ENCODE data around the gene OR10H1.

Gene OR10H1

DNA sequence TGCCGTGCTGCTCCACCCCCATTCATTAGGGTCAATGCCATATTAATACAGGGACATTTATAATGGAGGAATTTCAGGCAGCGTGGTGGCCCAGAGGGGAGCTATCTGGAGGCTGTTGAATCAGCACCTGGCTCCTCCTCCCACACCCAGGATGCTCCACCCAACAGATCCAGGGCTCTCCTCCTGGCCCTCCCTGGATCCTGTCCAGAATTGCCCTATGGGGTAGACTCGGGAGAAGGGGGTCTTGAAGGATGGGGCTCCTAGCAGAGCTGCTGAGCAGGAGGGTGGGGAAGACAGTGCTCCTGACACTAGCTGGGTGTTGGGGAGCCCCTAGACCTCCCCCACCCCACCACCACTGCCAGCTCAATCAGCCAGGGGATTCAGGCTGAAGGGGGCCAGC, 33.3 kb downstream of the OR10H1 start:
- TF ChIP-seq ZNF585B (tag by site-specific recombination; IDR thresholded peaks at IDR 0.05) (no peak), ZNF624 (tag by site-specific recombination; IDR thresholded peaks at IDR 0.05) (no peak), ZNF155 (tag by site-specific recombination; IDR thresholded peaks at IDR 0.05) (no peak), ZNF341 (tag by site-specific recombination; IDR thresholded peaks at IDR 0.05; ENCODE audit: low read depth) (no peak), ZNF214 (tag by site-specific recombination; IDR thresholded peaks at IDR 0.05; ENCODE audit: borderline replicate concordance) (no peak), OSR2 (tag by site-specific recombination; IDR thresholded peaks at IDR 0.05) (no peak), SP3 (tag by site-specific recombination; IDR thresholded peaks at IDR 0.05) (no peak), ZNF132 (tag by site-specific recombination; IDR thresholded peaks at IDR 0.05; ENCODE audit: borderline replicate concordance) (no peak), ZNF610 (tag by site-specific recombination; IDR thresholded peaks at IDR 0.05; ENCODE audit: borderline replicate concordance) (no peak), BCL11A (tag by site-specific recombination; IDR thresholded peaks at IDR 0.05; ENCODE audit: low read depth) (no peak), OVOL3 (tag by site-specific recombination; IDR thresholded peaks at IDR 0.05) (no peak), ZNF621 (tag by site-specific recombination; IDR thresholded peaks at IDR 0.05) (no peak), ZNF202 (tag by site-specific recombination; IDR thresholded peaks at IDR 0.05; ENCODE audit: borderline replicate concordance) (no peak), HOXD13 (CRISPR knock-in tag; IDR thresholded peaks at IDR 0.05; ENCODE audit: borderline replicate concordance) (no peak), SP7 (tag by site-specific recombination; IDR thresholded peaks at IDR 0.05) (no peak), ZNF777 (tag by site-specific recombination; IDR thresholded peaks at IDR 0.05; ENCODE audit: borderline replicate concordance) (no peak), BCL11B (tag by site-specific recombination; IDR thresholded peaks at IDR 0.05; ENCODE audit: low read depth) (no peak), KLF10 (tag by site-specific recombination; IDR thresholded peaks at IDR 0.05) (no peak)
- TF ChIP-seq, protein P1, sequence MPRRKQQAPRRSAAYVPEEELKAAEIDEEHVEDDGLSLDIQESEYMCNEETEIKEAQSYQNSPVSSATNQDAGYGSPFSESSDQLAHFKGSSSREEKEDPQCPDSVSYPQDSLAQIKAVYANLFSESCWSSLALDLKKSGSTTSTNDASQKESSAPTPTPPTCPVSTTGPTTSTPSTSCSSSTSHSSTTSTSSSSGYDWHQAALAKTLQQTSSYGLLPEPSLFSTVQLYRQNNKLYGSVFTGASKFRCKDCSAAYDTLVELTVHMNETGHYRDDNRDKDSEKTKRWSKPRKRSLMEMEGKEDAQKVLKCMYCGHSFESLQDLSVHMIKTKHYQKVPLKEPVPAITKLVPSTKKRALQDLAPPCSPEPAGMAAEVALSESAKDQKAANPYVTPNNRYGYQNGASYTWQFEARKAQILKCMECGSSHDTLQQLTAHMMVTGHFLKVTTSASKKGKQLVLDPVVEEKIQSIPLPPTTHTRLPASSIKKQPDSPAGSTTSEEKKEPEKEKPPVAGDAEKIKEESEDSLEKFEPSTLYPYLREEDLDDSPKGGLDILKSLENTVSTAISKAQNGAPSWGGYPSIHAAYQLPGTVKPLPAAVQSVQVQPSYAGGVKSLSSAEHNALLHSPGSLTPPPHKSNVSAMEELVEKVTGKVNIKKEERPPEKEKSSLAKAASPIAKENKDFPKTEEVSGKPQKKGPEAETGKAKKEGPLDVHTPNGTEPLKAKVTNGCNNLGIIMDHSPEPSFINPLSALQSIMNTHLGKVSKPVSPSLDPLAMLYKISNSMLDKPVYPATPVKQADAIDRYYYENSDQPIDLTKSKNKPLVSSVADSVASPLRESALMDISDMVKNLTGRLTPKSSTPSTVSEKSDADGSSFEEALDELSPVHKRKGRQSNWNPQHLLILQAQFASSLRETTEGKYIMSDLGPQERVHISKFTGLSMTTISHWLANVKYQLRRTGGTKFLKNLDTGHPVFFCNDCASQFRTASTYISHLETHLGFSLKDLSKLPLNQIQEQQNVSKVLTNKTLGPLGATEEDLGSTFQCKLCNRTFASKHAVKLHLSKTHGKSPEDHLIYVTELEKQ (tag by site-specific recombination; IDR thresholded peaks at IDR 0.05; ENCODE audit: borderline replicate concordance) = no peak
- TF ChIP-seq, protein P2, sequence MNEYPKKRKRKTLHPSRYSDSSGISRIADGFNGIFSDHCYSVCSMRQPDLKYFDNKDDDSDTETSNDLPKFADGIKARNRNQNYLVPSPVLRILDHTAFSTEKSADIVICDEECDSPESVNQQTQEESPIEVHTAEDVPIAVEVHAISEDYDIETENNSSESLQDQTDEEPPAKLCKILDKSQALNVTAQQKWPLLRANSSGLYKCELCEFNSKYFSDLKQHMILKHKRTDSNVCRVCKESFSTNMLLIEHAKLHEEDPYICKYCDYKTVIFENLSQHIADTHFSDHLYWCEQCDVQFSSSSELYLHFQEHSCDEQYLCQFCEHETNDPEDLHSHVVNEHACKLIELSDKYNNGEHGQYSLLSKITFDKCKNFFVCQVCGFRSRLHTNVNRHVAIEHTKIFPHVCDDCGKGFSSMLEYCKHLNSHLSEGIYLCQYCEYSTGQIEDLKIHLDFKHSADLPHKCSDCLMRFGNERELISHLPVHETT (tag by site-specific recombination; IDR thresholded peaks at IDR 0.05) = no peak
- POLR2A ChIA-PET = no interaction called here
- no peaks in the 10 kb centered on the region for H3K36me3 ChIP-seq (ENCODE audit: control insufficient read depth in 2 of 2, insufficient read depth in 1 of 2, low read length in 2 of 2)
- no peak overlapping the region for H3K4me3 ChIP-seq (ENCODE audit: low read depth, low read length)
- H3K9me3 ChIP-seq (ENCODE audit: control insufficient read depth, insufficient read depth, low read depth, low read length) = no peaks in the 10 kb centered on the region
- no peak overlapping the region for H3K27ac ChIP-seq (ENCODE audit: extremely low read depth, low read depth, low read length)
- CTCF ChIA-PET = no interaction called here
- no peaks in the 10 kb centered on the region for H3K4me1 ChIP-seq (ENCODE audit: control insufficient read depth, insufficient read depth, low read length)

DNA sequence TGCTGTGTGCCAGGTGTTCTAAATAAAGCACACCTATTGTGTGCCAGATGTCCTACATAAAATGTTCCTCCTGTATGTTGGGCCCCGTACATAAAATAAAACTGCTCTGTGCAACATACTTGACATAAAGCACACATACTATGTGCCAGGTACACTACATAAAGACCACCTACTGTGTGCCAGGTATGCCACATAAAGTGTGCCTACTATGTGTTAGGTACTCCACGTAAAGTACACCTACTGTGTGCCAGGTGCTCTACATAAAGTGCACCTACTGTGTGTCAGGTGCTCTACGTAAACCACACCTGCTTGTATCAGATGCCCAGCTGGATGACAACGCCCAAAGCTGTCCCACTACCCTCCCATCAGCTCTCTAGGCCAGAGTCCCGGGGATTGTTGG, 33.8 kb downstream of the OR10H1 start:
- Histone ChIP-seq H3K9me3 (ENCODE audit: control insufficient read depth, insufficient read depth, low read depth, low read length) (no peaks in the 10 kb centered on the region), H3K4me3 (ENCODE audit: low read depth, low read length) (no peak overlapping the region), H3K36me3 (ENCODE audit: control insufficient read depth in 2 of 2, insufficient read depth in 1 of 2, low read length in 2 of 2) (no peaks in the 10 kb centered on the region), H3K27ac (ENCODE audit: extremely low read depth, low read depth, low read length) (no peak overlapping the region), H3K4me1 (ENCODE audit: control insufficient read depth, insufficient read depth, low read length) (no peaks in the 10 kb centered on the region)
- ChIA-PET CTCF (no interaction called here), POLR2A (no interaction called here)
- TF ChIP-seq ZSCAN23 (tag by site-specific recombination; IDR thresholded peaks at IDR 0.05) = no peak
- no peak for TF ChIP-seq ZNF2 (tag by site-specific recombination; IDR thresholded peaks at IDR 0.05)
- no peak for TF ChIP-seq ZNF404 (tag by site-specific recombination; IDR thresholded peaks at IDR 0.05)
- TF ChIP-seq ZNF223 (tag by site-specific recombination; IDR thresholded peaks at IDR 0.05) = no peak
- no peak for TF ChIP-seq ZNF501 (tag by site-specific recombination; IDR thresholded peaks at IDR 0.05)
- no peak for TF ChIP-seq ZNF624 (tag by site-specific recombination; IDR thresholded peaks at IDR 0.05)
- no peak for TF ChIP-seq KLF7 (tag by site-specific recombination; IDR thresholded peaks at IDR 0.05; ENCODE audit: borderline replicate concordance)
- no peak for TF ChIP-seq FEZF1 (tag by site-specific recombination; IDR thresholded peaks at IDR 0.05)
- no peak for TF ChIP-seq ZNF785 (tag by site-specific recombination; IDR thresholded peaks at IDR 0.05)
- TF ChIP-seq ZNF114 (tag by site-specific recombination; IDR thresholded peaks at IDR 0.05) = no peak
- TF ChIP-seq, protein P3, sequence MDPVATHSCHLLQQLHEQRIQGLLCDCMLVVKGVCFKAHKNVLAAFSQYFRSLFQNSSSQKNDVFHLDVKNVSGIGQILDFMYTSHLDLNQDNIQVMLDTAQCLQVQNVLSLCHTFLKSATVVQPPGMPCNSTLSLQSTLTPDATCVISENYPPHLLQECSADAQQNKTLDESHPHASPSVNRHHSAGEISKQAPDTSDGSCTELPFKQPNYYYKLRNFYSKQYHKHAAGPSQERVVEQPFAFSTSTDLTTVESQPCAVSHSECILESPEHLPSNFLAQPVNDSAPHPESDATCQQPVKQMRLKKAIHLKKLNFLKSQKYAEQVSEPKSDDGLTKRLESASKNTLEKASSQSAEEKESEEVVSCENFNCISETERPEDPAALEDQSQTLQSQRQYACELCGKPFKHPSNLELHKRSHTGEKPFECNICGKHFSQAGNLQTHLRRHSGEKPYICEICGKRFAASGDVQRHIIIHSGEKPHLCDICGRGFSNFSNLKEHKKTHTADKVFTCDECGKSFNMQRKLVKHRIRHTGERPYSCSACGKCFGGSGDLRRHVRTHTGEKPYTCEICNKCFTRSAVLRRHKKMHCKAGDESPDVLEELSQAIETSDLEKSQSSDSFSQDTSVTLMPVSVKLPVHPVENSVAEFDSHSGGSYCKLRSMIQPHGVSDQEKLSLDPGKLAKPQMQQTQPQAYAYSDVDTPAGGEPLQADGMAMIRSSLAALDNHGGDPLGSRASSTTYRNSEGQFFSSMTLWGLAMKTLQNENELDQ (tag by site-specific recombination; IDR thresholded peaks at IDR 0.05; ENCODE audit: low read depth) = no peak
- TF ChIP-seq ZNF792 (tag by site-specific recombination; IDR thresholded peaks at IDR 0.05) = no peak
